Right lobe of liver (tissue), 4 donors: Measurements from ENCODE around the gene ANKS1B.

Experiments
- POLR2A ChIP-seq: fragments of 450-650 bp; IDR thresholded peaks from one replicate; pipeline ENCODE4 v1.6.1; 2017; ENCODE audit warnings: antibody characterized with exemption, mild to moderate bottlenecking
- TF ChIP-seq, protein P1 (sequence below), 4 donors: fragments of 200-600 bp in 3 of 4; fragments of 450-650 bp in 1 of 4; IDR thresholded peaks; one replicate each; pipeline versions ENCODE4 v1.5.1 to v1.8.0; 2016 to 2022; ENCODE audit warnings: antibody characterized with exemption in 4 of 4, mild to moderate bottlenecking in 2 of 4
- donor health status: DM: no; HTN: no; CAD: no.
- donor health status: DM: no; HTN: no; CAD: no.
- donor health status: DM: no; HTN: yes; CAD: no.

DNA sequence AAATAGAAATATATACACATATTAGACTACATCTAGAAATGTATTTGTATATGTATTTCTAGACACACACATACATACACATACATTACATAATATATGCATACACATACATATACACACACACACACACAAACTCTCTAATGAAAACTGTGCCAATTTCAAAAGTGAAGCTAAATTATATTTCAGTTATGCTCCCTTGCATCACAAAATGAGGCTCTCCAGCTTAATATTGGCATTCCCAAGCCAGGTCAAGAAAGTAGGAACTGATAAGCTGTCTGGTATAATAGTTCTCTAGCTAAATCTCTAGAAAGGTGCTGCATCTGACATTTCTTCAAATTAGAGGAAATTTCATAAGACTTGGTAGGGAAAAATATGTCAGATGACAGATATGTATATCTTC, 280.3 kb downstream of the ANKS1B start:
- TF ChIP-seq, protein P1, sequence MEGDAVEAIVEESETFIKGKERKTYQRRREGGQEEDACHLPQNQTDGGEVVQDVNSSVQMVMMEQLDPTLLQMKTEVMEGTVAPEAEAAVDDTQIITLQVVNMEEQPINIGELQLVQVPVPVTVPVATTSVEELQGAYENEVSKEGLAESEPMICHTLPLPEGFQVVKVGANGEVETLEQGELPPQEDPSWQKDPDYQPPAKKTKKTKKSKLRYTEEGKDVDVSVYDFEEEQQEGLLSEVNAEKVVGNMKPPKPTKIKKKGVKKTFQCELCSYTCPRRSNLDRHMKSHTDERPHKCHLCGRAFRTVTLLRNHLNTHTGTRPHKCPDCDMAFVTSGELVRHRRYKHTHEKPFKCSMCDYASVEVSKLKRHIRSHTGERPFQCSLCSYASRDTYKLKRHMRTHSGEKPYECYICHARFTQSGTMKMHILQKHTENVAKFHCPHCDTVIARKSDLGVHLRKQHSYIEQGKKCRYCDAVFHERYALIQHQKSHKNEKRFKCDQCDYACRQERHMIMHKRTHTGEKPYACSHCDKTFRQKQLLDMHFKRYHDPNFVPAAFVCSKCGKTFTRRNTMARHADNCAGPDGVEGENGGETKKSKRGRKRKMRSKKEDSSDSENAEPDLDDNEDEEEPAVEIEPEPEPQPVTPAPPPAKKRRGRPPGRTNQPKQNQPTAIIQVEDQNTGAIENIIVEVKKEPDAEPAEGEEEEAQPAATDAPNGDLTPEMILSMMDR (IDR thresholded peaks at IDR 0.05): no peak
- TF ChIP-seq POLR2A: no peak
